ENCODE results near the gene GATB. TPM values are rescaled to one million over a fixed set of nuclear protein-coding genes. Genes with fewer than 3 reads are reported as not detected.

GATB gene
- total RNA-seq, 1 donor from 2014 or later, result 17.9 TPM

GRCh38 chr4:151792995-151793394 is 32.2 kb upstream of the GATB start:
- H3K9me3 Mint-ChIP-seq, result no peaks in the 10 kb centered on the region
- no peaks in the 10 kb centered on the region for H3K4me1 ChIP-seq
- H3K27ac ChIP-seq, result no peak overlapping the region

GRCh38 chr4:151792530-151792929 is 31.7 kb upstream of the GATB start:
- Mint-ChIP-seq H3K27ac (no peak overlapping the region), H3K27me3 (ENCODE audit: insufficient read depth, low read depth) (no peaks in the 10 kb centered on the region), H3K4me3 (no peak overlapping the region), H3K9me3 (no peaks in the 10 kb centered on the region), H3K36me3 (no peaks in the 10 kb centered on the region), H3K4me1 (no peaks in the 10 kb centered on the region)
- Histone ChIP-seq H2AFZ (replicated peaks) (no peak overlapping the region), H3K4me3 (no peak overlapping the region), H3K27ac (no peak overlapping the region), H3K36me3 (no peaks in the 10 kb centered on the region), H4K20me1 (ENCODE audit: low read depth) (no peaks in the 10 kb centered on the region), H3K4me2 (no peak overlapping the region), H3F3A (ENCODE audit: low read depth) (no peaks in the 10 kb centered on the region), H3K4me1 (no peaks in the 10 kb centered on the region), H3K27me3 (no peaks in the 10 kb centered on the region), H3K9me3 (ENCODE audit: low read depth) (no peaks in the 10 kb centered on the region), H3K9ac (no peak overlapping the region), H3K79me2 (ENCODE audit: low read depth) (no peaks in the 10 kb centered on the region)
- no peak for DNase-seq (ENCODE audit: low spot score)
- TF ChIP-seq, protein P1, sequence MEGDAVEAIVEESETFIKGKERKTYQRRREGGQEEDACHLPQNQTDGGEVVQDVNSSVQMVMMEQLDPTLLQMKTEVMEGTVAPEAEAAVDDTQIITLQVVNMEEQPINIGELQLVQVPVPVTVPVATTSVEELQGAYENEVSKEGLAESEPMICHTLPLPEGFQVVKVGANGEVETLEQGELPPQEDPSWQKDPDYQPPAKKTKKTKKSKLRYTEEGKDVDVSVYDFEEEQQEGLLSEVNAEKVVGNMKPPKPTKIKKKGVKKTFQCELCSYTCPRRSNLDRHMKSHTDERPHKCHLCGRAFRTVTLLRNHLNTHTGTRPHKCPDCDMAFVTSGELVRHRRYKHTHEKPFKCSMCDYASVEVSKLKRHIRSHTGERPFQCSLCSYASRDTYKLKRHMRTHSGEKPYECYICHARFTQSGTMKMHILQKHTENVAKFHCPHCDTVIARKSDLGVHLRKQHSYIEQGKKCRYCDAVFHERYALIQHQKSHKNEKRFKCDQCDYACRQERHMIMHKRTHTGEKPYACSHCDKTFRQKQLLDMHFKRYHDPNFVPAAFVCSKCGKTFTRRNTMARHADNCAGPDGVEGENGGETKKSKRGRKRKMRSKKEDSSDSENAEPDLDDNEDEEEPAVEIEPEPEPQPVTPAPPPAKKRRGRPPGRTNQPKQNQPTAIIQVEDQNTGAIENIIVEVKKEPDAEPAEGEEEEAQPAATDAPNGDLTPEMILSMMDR (IDR thresholded peaks at IDR 0.05), result no peak
- TF ChIP-seq EZH2phosphoT487 (IDR thresholded peaks at IDR 0.05) (no peak), EZH2 (IDR thresholded peaks at IDR 0.05) (no peak)

More at GRCh38 chr4:151792995-151793394, 32.2 kb upstream of the GATB start:
- Histone ChIP-seq H3K79me2 (ENCODE audit: low read depth) (no peaks in the 10 kb centered on the region), H3K27me3 (no peaks in the 10 kb centered on the region), H3K4me3 (no peak overlapping the region), H3K9ac (no peak overlapping the region), H3F3A (ENCODE audit: low read depth) (no peaks in the 10 kb centered on the region), H2AFZ (replicated peaks) (peak overlapping the region; percentile 75), H4K20me1 (ENCODE audit: low read depth) (no peaks in the 10 kb centered on the region), H3K4me2 (no peak overlapping the region), H3K9me3 (ENCODE audit: low read depth) (no peaks in the 10 kb centered on the region), H3K36me3 (no peaks in the 10 kb centered on the region)
- H3K4me3 Mint-ChIP-seq, result no peak overlapping the region
- H3K4me1 Mint-ChIP-seq, result no peaks in the 10 kb centered on the region
- no peak for DNase-seq (ENCODE audit: low spot score)
- TF ChIP-seq EZH2 (IDR thresholded peaks at IDR 0.05), result no peak
- TF ChIP-seq, protein P1 (IDR thresholded peaks at IDR 0.05), result no peak
- H3K27me3 Mint-ChIP-seq (ENCODE audit: insufficient read depth, low read depth), result no peaks in the 10 kb centered on the region
- H3K27ac Mint-ChIP-seq, result no peak overlapping the region
- no peaks in the 10 kb centered on the region for H3K36me3 Mint-ChIP-seq

DNA sequence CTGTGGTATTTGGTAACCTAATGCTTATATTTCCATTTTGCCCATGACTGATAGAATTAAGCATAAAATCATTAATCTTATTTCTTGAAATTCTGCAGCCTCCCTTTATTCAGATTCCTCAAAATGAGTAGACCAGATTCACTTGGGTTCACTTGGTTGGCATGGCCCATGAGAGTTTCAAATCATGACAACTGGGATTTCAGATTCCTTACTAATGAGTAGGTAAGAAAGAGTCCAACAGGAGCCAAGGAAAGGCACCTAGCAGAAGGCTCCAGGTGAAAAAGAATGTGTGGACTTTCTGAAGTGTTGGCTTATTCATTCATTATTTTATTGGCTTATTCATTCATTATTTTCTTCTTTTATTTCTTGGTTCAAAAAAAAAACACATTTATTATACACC is 27.2 kb upstream of the GATB start:
- no peaks in the 10 kb centered on the region for H3K27me3 Mint-ChIP-seq (ENCODE audit: insufficient read depth, low read depth)
- H3K9me3 Mint-ChIP-seq, result no peaks in the 10 kb centered on the region
- H3K36me3 Mint-ChIP-seq, result no peaks in the 10 kb centered on the region
- Histone ChIP-seq H3K9me3 (ENCODE audit: low read depth) (no peaks in the 10 kb centered on the region), H3K4me3 (no peak overlapping the region), H3K27me3 (no peaks in the 10 kb centered on the region), H3K79me2 (ENCODE audit: low read depth) (no peaks in the 10 kb centered on the region), H4K20me1 (ENCODE audit: low read depth) (no peaks in the 10 kb centered on the region), H3K27ac (no peak overlapping the region), H3K36me3 (no peaks in the 10 kb centered on the region), H3F3A (ENCODE audit: low read depth) (peaks cover 5% of the 10 kb centered on the region), H3K4me2 (no peak overlapping the region), H3K4me1 (peaks cover 16% of the 10 kb centered on the region), H3K9ac (no peak overlapping the region), H2AFZ (replicated peaks) (no peak overlapping the region)
- H3K4me1 Mint-ChIP-seq, result peaks cover 31% of the 10 kb centered on the region
- DNase-seq (ENCODE audit: low spot score), result no peak
- TF ChIP-seq, protein P1 (IDR thresholded peaks at IDR 0.05), result no peak
- no peak for TF ChIP-seq EZH2phosphoT487 (IDR thresholded peaks at IDR 0.05)
- TF ChIP-seq EZH2 (IDR thresholded peaks at IDR 0.05), result no peak
- H3K27ac Mint-ChIP-seq, result no peak overlapping the region
- no peak overlapping the region for H3K4me3 Mint-ChIP-seq

DNA sequence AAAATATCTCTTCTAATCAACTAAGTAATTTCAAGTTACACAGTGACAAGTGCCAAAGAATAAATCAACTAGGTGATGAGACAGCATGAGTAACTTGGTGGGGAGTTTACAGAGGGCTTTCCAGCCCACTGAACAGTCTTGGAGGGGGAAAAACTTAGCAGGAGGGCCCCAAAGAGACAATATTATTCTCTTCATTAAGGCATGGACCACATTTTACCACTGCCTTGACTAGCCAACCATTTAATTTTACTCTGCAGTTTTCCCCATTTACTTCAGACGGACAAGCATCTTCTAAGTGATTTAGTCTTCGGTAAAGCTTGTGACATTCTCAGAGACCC is 25.3 kb upstream of the GATB start:
- Histone ChIP-seq H3K9me3 (ENCODE audit: low read depth) (no peaks in the 10 kb centered on the region), H3K27me3 (no peaks in the 10 kb centered on the region), H4K20me1 (ENCODE audit: low read depth) (no peaks in the 10 kb centered on the region), H3K4me1 (peaks cover 16% of the 10 kb centered on the region), H3K4me3 (no peak overlapping the region), H3K9ac (no peak overlapping the region), H3K79me2 (ENCODE audit: low read depth) (no peaks in the 10 kb centered on the region), H2AFZ (replicated peaks) (no peak overlapping the region), H3F3A (ENCODE audit: low read depth) (peaks cover 5% of the 10 kb centered on the region), H3K4me2 (peak overlapping the region; percentile 2), H3K27ac (no peak overlapping the region), H3K36me3 (no peaks in the 10 kb centered on the region)
- H3K4me3 Mint-ChIP-seq, result no peak overlapping the region
- H3K4me1 Mint-ChIP-seq, result peaks cover 31% of the 10 kb centered on the region
- H3K27me3 Mint-ChIP-seq (ENCODE audit: insufficient read depth, low read depth), result no peaks in the 10 kb centered on the region
- no peak overlapping the region for H3K27ac Mint-ChIP-seq
- no peak for DNase-seq (ENCODE audit: low spot score)
- TF ChIP-seq EZH2 (IDR thresholded peaks at IDR 0.05) (no peak), EZH2phosphoT487 (IDR thresholded peaks at IDR 0.05) (no peak)
- TF ChIP-seq, protein P1 (IDR thresholded peaks at IDR 0.05), result no peak
- no peaks in the 10 kb centered on the region for H3K9me3 Mint-ChIP-seq
- no peaks in the 10 kb centered on the region for H3K36me3 Mint-ChIP-seq
